ENCODE measurements around the gene PITPNC1.
"Not testable (repeated sequence)": the region's sequence is repeated elsewhere in the genome, so short reads cannot be mapped to it uniquely, and the experiment has no call there.

Gene PITPNC1

GRCh38 chr17:67376737-67377487 lies at the start of gene PITPNC1:
Gene PITPNC1, plus strand, starts transcription at chr17:67377281.
- no peak for DNase-seq

- no peak for DNase-seq
Observed at GRCh38 chr17:67328026-67328425, 49.1 kb upstream of the PITPNC1 start.

- DNase-seq: not testable (repeated sequence)
Observed at GRCh38 chr17:67331381-67332161, 45.5 kb upstream of the PITPNC1 start.

GRCh38 chr17:67332162-67332508 lies 44.9 kb upstream of the PITPNC1 start:
- DNase-seq: not testable (repeated sequence)

GRCh38 chr17:67335245-67335835 lies 41.7 kb upstream of the PITPNC1 start:
- no peak for DNase-seq

GRCh38 chr17:67336859-67337258 lies 40.2 kb upstream of the PITPNC1 start:
- DNase-seq: no peak

- DNase-seq: not testable (repeated sequence)
Observed at GRCh38 chr17:67338353-67338752, 38.7 kb upstream of the PITPNC1 start.

GRCh38 chr17:67343237-67343636 lies 33.8 kb upstream of the PITPNC1 start:
- no peak for DNase-seq

- DNase-seq: no peak
Observed at GRCh38 chr17:67347826-67348225, 29.3 kb upstream of the PITPNC1 start.

- no peak for DNase-seq
Observed at GRCh38 chr17:67349420-67349819, 27.7 kb upstream of the PITPNC1 start.

GRCh38 chr17:67353161-67353560 lies 23.9 kb upstream of the PITPNC1 start:
- DNase-seq: no peak

- DNase-seq: no peak
Observed at GRCh38 chr17:67353929-67354574, 23.0 kb upstream of the PITPNC1 start.

- DNase-seq: no peak
Observed at GRCh38 chr17:67358612-67359011, 18.5 kb upstream of the PITPNC1 start.

- peak; percentile 9 for DNase-seq
Observed at GRCh38 chr17:67359960-67360791, 16.9 kb upstream of the PITPNC1 start.

- no peak for DNase-seq
Observed at GRCh38 chr17:67360880-67361279, 16.2 kb upstream of the PITPNC1 start.

- DNase-seq: no peak
Observed at GRCh38 chr17:67362173-67362572, 14.9 kb upstream of the PITPNC1 start.

- no peak for DNase-seq
Observed at GRCh38 chr17:67364847-67365737, 12.0 kb upstream of the PITPNC1 start.

GRCh38 chr17:67365738-67366192 lies 11.3 kb upstream of the PITPNC1 start:
- DNase-seq: no peak

GRCh38 chr17:67366193-67367157 lies 10.6 kb upstream of the PITPNC1 start, which contains the start of gene PSMD12:
Gene PSMD12, minus strand, starts transcription at chr17:67366577. Its CDS starts 58 bp downstream, at chr17:67366519.
- DNase-seq: peak; percentile 81

- DNase-seq: no peak
Observed at GRCh38 chr17:67369676-67370075, 7.4 kb upstream of the PITPNC1 start.
